ENCODE data around the gene MINDY4. TPM values are rescaled to one million over a fixed set of nuclear protein-coding genes. Genes with fewer than 3 reads are reported as not detected.

Gene MINDY4
- total RNA-seq, 1 donor from 2014 or later: 4.7 TPM

- TF ChIP-seq CTCF (IDR thresholded peaks at IDR 0.05; ENCODE audit: unreplicated experiment): no peak
- Mint-ChIP-seq H3K4me3 (ENCODE audit: unreplicated experiment) (no peak overlapping the region), H3K9me3 (ENCODE audit: unreplicated experiment) (no peaks in the 10 kb centered on the region), H3K36me3 (ENCODE audit: low read depth, unreplicated experiment) (no peaks in the 10 kb centered on the region), H3K27me3 (ENCODE audit: unreplicated experiment) (peaks cover 10% of the 10 kb centered on the region), H3K4me1 (ENCODE audit: unreplicated experiment) (peaks cover 11% of the 10 kb centered on the region), H3K27ac (ENCODE audit: unreplicated experiment) (no peak overlapping the region)
- DNase-seq (ENCODE audit: low spot score): no peak
Measured at GRCh38 chr7:30926313-30926712, 155.1 kb downstream of the MINDY4 start.

DNA sequence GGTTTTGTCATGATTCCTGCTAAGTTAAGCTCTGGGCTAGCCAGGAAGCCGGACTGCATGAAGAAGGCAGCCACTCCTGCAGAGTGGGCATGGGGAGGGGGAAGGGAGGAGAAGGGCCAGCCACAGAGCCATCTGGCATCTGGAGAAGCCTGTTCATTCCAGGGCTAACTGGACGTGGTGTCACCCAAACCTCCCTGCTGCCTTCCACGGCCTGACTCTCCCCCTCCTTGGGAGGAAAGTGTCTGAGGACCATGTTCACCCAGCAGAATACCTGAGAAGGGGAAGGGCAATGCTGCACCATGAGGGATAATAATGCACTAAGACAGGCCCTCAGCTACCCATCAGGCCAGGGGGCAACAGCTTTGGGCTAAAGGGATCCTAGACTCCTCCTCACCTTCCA is 155.8 kb downstream of the MINDY4 start:
- Mint-ChIP-seq H3K9me3 (ENCODE audit: unreplicated experiment) (no peaks in the 10 kb centered on the region), H3K4me1 (ENCODE audit: unreplicated experiment) (peaks cover 11% of the 10 kb centered on the region), H3K36me3 (ENCODE audit: low read depth, unreplicated experiment) (no peaks in the 10 kb centered on the region), H3K27ac (ENCODE audit: unreplicated experiment) (no peak overlapping the region), H3K27me3 (ENCODE audit: unreplicated experiment) (peaks cover 8% of the 10 kb centered on the region), H3K4me3 (ENCODE audit: unreplicated experiment) (no peak overlapping the region)
- no peak for TF ChIP-seq CTCF (IDR thresholded peaks at IDR 0.05; ENCODE audit: unreplicated experiment)
- DNase-seq (ENCODE audit: low spot score): no peak

GRCh38 chr7:30927559-30927958 is 156.3 kb downstream of the MINDY4 start:
- H3K4me1 Mint-ChIP-seq (ENCODE audit: unreplicated experiment): peaks cover 8% of the 10 kb centered on the region
- no peak for DNase-seq (ENCODE audit: low spot score)
- no peak overlapping the region for H3K4me3 Mint-ChIP-seq (ENCODE audit: unreplicated experiment)
- no peaks in the 10 kb centered on the region for H3K9me3 Mint-ChIP-seq (ENCODE audit: unreplicated experiment)
- TF ChIP-seq CTCF (IDR thresholded peaks at IDR 0.05; ENCODE audit: unreplicated experiment): no peak
- peaks cover 9% of the 10 kb centered on the region for H3K27me3 Mint-ChIP-seq (ENCODE audit: unreplicated experiment)
- no peak overlapping the region for H3K27ac Mint-ChIP-seq (ENCODE audit: unreplicated experiment)
- no peaks in the 10 kb centered on the region for H3K36me3 Mint-ChIP-seq (ENCODE audit: low read depth, unreplicated experiment)

DNA sequence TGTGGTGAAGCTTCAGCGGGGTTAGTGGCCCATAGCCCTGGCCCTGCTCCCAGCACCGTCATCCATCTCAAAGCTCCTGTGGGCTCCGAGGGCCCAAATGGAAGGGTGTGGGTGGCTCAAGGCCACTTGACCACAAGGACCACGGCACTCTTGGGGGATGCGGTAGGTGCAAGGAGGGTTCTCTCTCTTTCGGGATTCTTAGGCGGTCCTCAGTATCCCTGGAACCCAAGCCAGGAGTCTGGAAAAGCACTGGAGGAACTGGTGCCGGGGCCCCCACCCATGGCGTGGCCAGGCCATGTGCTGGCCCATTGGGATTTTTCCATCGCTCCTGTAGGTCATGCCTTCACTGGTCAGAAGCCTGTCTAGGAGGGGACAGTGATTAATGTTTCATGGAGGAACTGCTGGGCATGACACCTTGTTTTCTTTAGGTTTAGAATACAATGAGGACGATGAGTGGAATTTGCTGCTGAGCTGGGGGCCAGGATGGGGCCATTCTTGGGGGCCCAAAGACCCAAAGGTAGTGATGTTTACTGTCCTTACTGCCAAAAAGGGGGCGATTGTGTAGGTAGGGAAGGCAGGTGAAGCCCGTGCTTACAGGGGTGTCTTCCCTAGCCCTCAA is 157.1 kb downstream of the MINDY4 start:
- no peaks in the 10 kb centered on the region for H3K9me3 Mint-ChIP-seq (ENCODE audit: unreplicated experiment)
- no peak overlapping the region for H3K4me3 Mint-ChIP-seq (ENCODE audit: unreplicated experiment)
- peaks cover 4% of the 10 kb centered on the region for H3K4me1 Mint-ChIP-seq (ENCODE audit: unreplicated experiment)
- no peaks in the 10 kb centered on the region for H3K36me3 Mint-ChIP-seq (ENCODE audit: low read depth, unreplicated experiment)
- no peak for DNase-seq (ENCODE audit: low spot score)
- H3K27ac Mint-ChIP-seq (ENCODE audit: unreplicated experiment): no peak overlapping the region
- peaks cover 9% of the 10 kb centered on the region for H3K27me3 Mint-ChIP-seq (ENCODE audit: unreplicated experiment)
- TF ChIP-seq CTCF (IDR thresholded peaks at IDR 0.05; ENCODE audit: unreplicated experiment): no peak

DNA sequence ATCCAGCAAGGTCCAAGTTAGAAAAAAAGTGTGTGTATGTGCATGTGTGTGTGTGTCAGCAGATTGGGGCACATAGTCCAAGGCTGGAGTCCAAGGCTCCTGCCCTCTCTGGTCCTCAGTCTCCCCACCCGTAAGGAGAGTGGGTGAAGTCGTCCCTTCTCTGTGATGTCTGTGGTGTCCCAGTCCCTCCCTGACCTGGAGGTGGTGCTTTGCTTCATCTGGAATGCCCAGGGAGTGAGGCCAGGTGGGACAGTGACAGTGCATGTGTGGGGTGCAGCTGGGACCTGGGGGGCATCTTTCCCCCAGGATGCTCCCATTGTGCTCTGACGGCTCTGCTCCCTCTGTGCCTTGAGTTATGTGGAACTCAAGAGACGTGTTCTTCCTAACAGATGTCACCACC is 158.5 kb downstream of the MINDY4 start:
- Mint-ChIP-seq H3K4me3 (ENCODE audit: unreplicated experiment) (no peak overlapping the region), H3K36me3 (ENCODE audit: low read depth, unreplicated experiment) (no peaks in the 10 kb centered on the region), H3K4me1 (ENCODE audit: unreplicated experiment) (peaks cover 4% of the 10 kb centered on the region), H3K27me3 (ENCODE audit: unreplicated experiment) (peaks cover 11% of the 10 kb centered on the region), H3K9me3 (ENCODE audit: unreplicated experiment) (no peaks in the 10 kb centered on the region), H3K27ac (ENCODE audit: unreplicated experiment) (no peak overlapping the region)
- no peak for TF ChIP-seq CTCF (IDR thresholded peaks at IDR 0.05; ENCODE audit: unreplicated experiment)
- DNase-seq (ENCODE audit: low spot score): no peak

Data from endothelial cell (in vitro differentiated cells).